IPS-20b (cell line): Measurements from ENCODE around the gene CIB4.

Experiments
- H3K27ac ChIP-seq: one replicate; pipeline ENCODE4 v1.5.1; 2013; ENCODE audit warnings: low read length
- H3K27me3 ChIP-seq: 2 replicates; pipeline ENCODE4 v1.6.1; 2013; ENCODE audit warnings: mild to moderate bottlenecking, low read length, inconsistent platforms; ENCODE audit not compliant: insufficient read depth
- H3K36me3 ChIP-seq: 2 replicates; pipeline ENCODE4 v1.6.1; 2013; ENCODE audit warnings: low read depth, mild to moderate bottlenecking, inconsistent platforms, low read length, moderate library complexity; ENCODE audit not compliant: insufficient read depth
- H3K4me1 ChIP-seq: 2 replicates; pipeline ENCODE4 v1.6.1; 2013; ENCODE audit warnings: mild to moderate bottlenecking, control low read depth, inconsistent platforms, low read length, moderate library complexity; ENCODE audit not compliant: insufficient read depth
- H3K4me3 ChIP-seq: 2 replicates; pipeline ENCODE4 v1.5.1; 2013; ENCODE audit warnings: mild to moderate bottlenecking, low read length, inconsistent platforms
- H3K9ac ChIP-seq: 2 replicates; pipeline ENCODE4 v1.6.1; 2013; ENCODE audit warnings: low read depth, mild to moderate bottlenecking, inconsistent platforms, low read length, moderate library complexity
- H3K9me3 ChIP-seq: 2 replicates; pipeline ENCODE4 v1.6.1; 2013; ENCODE audit warnings: mild to moderate bottlenecking, low read depth, low read length, inconsistent platforms; ENCODE audit not compliant: insufficient read depth

The CIB4 gene

DNA sequence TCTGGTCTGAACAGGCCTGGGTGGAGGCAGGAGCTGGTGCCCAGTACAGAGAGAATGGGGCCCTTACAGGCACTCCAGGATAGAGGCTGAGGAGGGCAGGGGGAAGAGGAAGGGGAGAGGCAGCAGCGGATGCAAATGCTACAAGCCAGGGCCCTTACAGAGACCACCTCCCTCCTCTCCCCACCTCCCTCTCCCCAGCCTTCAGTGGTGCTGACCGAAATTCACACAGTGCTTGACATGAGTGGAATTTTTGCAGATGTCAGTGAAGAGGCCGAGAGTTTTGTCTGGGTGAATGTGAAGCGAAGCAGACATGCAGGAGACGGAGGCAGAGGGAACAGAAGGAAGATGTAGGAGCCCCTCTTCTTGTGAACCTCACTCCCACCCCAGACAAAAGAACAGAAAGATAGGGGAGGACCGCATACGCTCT is 31.9 kb downstream of the CIB4 start:
- H3K36me3 ChIP-seq: no peaks in the 10 kb centered on the region
- H3K27me3 ChIP-seq: no peaks in the 10 kb centered on the region
- H3K4me1 ChIP-seq: peaks cover 16% of the 10 kb centered on the region
- H3K27ac ChIP-seq: no peak overlapping the region
- no peak overlapping the region for H3K4me3 ChIP-seq
- no peaks in the 10 kb centered on the region for H3K9me3 ChIP-seq
- H3K9ac ChIP-seq: no peak overlapping the region

DNA sequence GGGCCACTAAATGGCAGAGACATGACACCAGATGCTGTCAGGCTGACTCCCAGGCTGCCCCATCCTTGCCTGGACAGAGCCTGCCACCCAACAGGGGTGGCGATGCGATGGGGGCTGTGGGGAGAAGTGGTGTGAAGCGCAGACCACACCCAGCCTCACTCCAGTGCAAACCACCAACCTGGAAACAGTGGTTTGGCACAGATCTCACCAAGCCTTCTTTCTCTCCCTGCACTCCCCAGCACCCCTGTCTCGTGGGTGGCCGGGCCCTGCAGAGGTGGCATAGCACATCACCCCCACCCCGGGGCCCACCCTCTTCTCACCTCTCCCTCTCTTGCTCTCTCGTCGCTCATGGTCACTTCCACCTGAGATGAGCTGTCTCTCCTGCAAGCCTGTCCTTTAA is 32.6 kb downstream of the CIB4 start:
- no peaks in the 10 kb centered on the region for H3K27me3 ChIP-seq

DNA sequence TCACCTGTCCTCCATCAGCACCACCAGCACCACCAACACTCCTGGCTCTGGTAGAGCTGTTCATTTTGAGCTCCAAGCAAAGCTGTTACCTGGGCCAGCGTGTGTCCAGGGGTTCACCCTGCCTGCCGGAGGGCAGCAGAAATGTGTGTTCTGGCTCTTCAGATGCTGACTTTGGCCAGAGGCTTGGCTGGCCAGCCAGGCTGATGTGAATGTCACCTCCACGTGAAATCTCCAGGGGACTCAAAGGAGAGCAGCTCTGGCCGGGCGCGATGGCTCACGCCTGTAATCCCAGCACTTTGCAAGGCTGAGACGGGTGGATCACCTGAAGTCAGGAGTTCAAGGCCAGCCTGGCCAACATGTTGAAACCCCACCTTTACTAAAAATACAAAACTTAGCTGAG is 33.5 kb downstream of the CIB4 start:
- no peak overlapping the region for H3K4me3 ChIP-seq
- H3K9ac ChIP-seq: no peak overlapping the region
- no peaks in the 10 kb centered on the region for H3K27me3 ChIP-seq
- peaks cover 6% of the 10 kb centered on the region for H3K4me1 ChIP-seq
- H3K36me3 ChIP-seq: no peaks in the 10 kb centered on the region
- H3K27ac ChIP-seq: no peak overlapping the region
- H3K9me3 ChIP-seq: no peaks in the 10 kb centered on the region

More for the DNA sequence above, 32.6 kb downstream of the CIB4 start:
- Histone ChIP-seq H3K9me3 (no peaks in the 10 kb centered on the region), H3K9ac (no peak overlapping the region), H3K36me3 (no peaks in the 10 kb centered on the region), H3K27ac (no peak overlapping the region), H3K4me1 (peaks cover 14% of the 10 kb centered on the region), H3K4me3 (no peak overlapping the region)

DNA sequence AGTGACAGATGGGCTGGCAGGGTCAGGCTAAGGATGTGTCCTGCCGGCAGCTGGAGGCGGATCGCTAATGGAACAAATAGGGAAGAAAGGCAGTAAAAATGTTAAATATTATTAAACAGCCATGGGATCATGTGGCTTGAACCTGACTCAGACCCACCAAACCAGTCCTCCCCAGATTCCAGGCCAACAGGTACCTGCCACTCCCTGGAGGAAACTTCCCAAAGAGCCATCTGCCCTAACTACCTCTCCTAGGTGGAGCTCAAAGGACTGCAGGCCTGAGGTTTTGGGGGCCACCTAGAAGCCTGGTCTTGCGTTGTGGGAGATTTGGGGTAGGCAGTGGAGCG is 34.3 kb downstream of the CIB4 start:
- no peak overlapping the region for H3K9ac ChIP-seq
- H3K27ac ChIP-seq: no peak overlapping the region
- no peaks in the 10 kb centered on the region for H3K27me3 ChIP-seq
- no peaks in the 10 kb centered on the region for H3K9me3 ChIP-seq
- peaks cover 4% of the 10 kb centered on the region; the same call in 1 of the 2 replicates for H3K4me1 ChIP-seq
- no peaks in the 10 kb centered on the region for H3K36me3 ChIP-seq
- H3K4me3 ChIP-seq: no peak overlapping the region

DNA sequence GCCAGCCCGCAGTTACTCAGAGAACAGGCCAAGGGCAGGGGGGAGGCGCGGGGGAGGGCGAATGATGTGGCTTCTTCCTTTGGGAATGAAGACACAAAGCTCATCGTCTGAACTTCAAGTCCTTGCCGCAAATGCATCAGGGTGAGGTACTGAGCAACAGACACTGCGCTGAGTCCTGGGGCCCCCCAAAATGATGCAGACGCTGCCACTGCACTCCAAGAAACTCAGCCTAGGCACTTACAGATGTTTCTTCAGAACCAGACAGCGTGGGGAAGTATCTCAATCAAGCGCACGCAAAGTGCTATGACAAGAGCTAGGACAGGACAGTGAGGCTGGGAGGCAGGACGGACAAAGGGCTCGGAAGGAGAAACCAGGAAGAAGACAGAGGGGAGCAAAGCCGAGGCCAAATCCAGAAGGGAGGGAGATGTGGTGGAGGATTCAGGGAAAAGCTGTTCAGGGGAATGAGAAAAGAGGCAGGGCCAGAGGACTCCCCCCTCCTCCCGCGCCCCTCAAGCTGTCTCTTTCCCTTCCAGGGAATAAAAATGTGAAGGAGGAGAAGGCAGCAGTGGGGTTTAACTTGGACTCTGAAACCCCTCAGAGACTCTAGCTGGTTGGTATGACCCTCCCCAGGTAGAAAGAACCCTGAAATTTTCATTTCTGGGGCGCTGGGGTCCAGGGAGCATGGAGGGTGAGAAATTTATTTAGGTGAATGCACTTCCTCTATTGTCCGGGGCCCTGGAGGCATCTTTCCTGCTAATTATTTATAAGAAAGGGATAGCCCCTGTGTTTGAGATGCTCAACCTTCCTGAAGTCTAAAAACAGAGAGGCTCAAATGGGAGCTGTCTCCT is 34.9 kb downstream of the CIB4 start:
- Histone ChIP-seq H3K4me1 (peaks cover 4% of the 10 kb centered on the region; the same call in 1 of the 2 replicates), H3K4me3 (no peak overlapping the region), H3K9ac (no peak overlapping the region), H3K27ac (no peak overlapping the region), H3K9me3 (no peaks in the 10 kb centered on the region), H3K27me3 (no peaks in the 10 kb centered on the region), H3K36me3 (no peaks in the 10 kb centered on the region)

DNA sequence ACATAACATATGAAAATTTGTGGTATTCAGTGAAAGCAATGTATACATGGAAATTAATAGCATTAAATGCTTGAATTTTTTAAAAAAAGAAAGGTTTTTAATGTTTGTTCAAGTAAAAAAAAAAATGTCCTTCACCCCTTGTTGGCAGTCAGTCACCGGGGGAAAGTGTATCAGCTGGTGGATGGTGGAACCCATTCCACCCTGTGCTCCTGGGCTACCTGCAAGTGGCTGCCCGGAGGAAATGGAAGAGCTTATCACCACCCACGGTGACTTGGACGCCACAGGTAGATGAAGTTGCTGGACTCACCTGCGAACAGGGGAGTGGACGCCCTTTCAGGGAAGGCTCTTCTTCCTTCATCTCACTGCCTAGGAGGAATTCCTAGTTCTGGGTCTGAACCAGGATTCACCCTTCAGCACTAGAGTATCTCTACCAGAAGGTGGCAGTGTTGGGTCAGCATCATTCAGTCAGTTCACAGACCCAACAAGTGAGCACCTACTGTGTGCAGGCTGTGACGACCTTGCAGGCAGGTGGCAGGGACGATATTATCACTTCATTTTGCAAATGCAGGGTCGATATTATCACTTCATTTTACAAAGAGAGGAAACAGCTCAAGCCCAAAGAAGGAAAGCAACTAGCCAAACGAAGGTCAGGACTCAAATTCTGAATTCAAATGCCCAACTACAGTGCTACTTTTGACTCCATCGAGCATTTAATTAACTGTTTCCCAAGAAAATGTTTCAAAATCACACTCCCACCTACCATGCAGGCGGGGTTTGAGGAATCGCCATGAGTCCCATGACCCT is 35.8 kb downstream of the CIB4 start:
- no peaks in the 10 kb centered on the region for H3K27me3 ChIP-seq
- peaks cover 4% of the 10 kb centered on the region; the same call in 1 of the 2 replicates for H3K4me1 ChIP-seq
- H3K36me3 ChIP-seq: no peaks in the 10 kb centered on the region
- H3K4me3 ChIP-seq: no peak overlapping the region
- no peak overlapping the region for H3K27ac ChIP-seq
- H3K9me3 ChIP-seq: no peaks in the 10 kb centered on the region
- H3K9ac ChIP-seq: no peak overlapping the region

DNA sequence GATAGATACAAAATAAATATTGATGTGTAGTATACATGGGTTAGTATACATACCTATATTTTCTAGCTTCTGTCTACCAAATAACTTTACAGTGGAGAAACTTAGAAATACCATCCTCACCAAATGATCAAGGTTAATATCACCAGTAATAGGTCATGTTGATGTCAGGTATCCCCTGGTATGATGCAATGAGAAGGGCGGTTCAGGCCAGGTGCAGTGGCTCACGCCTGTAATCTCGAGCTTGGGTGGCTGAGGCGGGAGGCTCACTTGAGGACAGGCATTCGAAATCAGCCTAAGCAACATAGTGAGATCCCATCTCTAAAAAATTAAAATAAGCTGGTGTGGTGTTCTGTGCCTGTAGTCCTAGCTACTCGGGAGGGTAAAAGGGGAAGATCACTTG is 38.6 kb downstream of the CIB4 start:
- Histone ChIP-seq H3K4me1 (no peaks in the 10 kb centered on the region; the same call in 1 of the 2 replicates), H3K36me3 (no peaks in the 10 kb centered on the region), H3K9me3 (no peaks in the 10 kb centered on the region), H3K27ac (no peak overlapping the region), H3K4me3 (no peak overlapping the region), H3K27me3 (no peaks in the 10 kb centered on the region), H3K9ac (no peak overlapping the region)

DNA sequence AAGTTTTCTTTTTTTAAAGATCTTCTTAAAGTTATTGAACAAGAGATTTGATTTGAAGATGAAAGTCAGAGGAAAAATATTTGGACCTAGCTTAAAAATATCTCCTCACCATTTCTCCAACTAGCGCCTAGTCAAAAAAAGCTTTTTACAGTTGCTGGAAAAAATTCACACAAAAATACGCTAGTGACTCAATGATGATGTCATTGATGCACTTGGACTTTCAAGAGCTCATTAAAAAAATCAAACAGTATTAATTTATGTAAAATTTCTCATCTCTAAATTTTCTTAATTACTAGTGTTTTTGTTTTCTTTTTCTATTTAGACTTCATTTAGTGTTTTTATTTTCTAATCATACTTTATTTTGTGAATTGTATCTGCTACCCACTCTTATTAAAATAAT is 41.8 kb downstream of the CIB4 start:
- no peaks in the 10 kb centered on the region for H3K36me3 ChIP-seq
- no peak overlapping the region for H3K27ac ChIP-seq
- no peaks in the 10 kb centered on the region; the same call in 1 of the 2 replicates for H3K4me1 ChIP-seq
- no peak overlapping the region for H3K4me3 ChIP-seq
- H3K9ac ChIP-seq: no peak overlapping the region
- H3K27me3 ChIP-seq: no peaks in the 10 kb centered on the region
- H3K9me3 ChIP-seq: no peaks in the 10 kb centered on the region

DNA sequence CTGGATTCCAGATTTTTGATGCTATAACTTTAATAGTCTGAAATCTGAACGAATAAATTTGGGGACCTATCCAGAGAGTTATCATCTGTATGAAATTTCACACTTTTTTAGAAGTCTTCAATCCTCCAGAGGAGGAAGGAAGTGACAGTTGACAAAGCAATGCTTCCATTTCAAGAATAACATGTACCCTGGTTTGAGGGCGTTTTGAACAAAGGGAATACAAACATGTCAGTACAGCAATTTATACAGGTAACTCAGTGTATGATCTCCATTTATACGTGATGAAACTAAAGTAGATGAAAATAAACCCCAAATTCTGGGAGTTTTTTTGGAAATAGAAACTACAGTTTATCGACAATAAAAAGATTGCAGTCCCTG is 42.2 kb downstream of the CIB4 start:
- no peak overlapping the region for H3K27ac ChIP-seq
- H3K4me3 ChIP-seq: no peak overlapping the region
- H3K9ac ChIP-seq: no peak overlapping the region
- no peaks in the 10 kb centered on the region for H3K9me3 ChIP-seq
- no peaks in the 10 kb centered on the region for H3K27me3 ChIP-seq
- no peaks in the 10 kb centered on the region for H3K36me3 ChIP-seq
- H3K4me1 ChIP-seq: no peaks in the 10 kb centered on the region; the same call in 1 of the 2 replicates

DNA sequence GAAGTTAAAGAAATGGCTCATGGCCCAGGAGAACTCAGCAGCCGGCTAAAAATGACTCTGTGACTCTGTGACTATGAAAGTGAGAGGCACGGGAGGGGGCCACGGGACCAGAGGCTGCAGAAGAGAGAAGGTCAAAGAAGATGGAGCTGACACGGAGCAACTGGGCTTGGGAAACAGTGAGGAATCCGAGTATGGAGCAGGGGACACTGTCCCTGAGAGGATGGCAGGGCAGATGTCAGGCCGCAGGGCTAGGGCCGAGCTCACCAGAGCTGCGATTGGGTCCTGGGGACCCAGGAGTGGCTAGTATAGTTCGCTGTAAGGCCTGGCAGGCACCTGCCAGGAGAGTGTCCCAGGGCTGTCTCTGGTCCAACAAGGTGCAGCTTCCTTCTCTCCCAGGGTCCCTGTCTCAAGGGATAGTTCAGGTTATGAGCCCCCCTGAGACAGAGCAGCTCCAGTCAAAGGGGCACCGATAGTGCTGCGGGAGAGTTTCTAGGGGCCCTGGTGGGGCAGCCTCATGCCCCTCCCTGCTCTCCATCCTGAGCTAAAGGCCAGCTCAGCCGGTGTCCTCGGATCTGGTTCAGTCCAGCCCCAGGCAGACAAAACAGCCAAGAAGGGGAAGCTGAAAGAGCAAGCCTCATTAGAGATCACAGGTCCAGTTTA is 42.7 kb downstream of the CIB4 start:
- no peak overlapping the region for H3K9ac ChIP-seq
- no peak overlapping the region for H3K27ac ChIP-seq
- H3K4me3 ChIP-seq: no peak overlapping the region
- H3K36me3 ChIP-seq: no peaks in the 10 kb centered on the region
- H3K27me3 ChIP-seq: no peaks in the 10 kb centered on the region
- no peaks in the 10 kb centered on the region; the same call in 1 of the 2 replicates for H3K4me1 ChIP-seq
- no peaks in the 10 kb centered on the region for H3K9me3 ChIP-seq

DNA sequence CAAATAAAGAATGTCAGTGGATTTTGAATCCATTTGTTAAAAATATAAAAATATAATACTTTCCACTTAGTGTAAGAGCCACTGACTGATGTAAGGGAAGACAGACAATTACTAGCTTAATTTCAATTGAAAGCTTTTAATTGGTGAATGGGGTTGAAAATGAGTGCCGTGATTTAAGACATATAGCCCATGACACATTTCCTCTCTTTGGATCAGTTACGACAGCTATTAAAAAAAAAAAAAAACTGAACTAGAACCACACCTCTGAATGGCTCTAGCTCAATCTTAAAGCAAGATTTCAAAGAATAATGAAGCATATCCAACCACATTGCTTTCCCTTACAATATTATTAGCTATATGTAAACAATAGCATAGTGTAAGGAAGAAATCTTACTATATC is 44.0 kb downstream of the CIB4 start:
- Histone ChIP-seq H3K36me3 (no peaks in the 10 kb centered on the region), H3K9me3 (no peaks in the 10 kb centered on the region), H3K27me3 (no peaks in the 10 kb centered on the region), H3K4me3 (no peak overlapping the region), H3K4me1 (no peaks in the 10 kb centered on the region; the same call in 1 of the 2 replicates), H3K9ac (no peak overlapping the region), H3K27ac (no peak overlapping the region)
